Gastroesophageal sphincter (tissue), 4 donors: ENCODE measurements around the gene SLX9. TPM values are rescaled to one million over a fixed set of nuclear protein-coding genes. Genes with fewer than 3 reads are reported as not detected.

ENCODE experiments used
- ATAC-seq: fragments of 150-250 bp; one replicate; pipeline ENCODE4 v1.9.1; 2016; ENCODE audit warnings: mild to moderate bottlenecking, moderate library complexity
- H3K27ac ChIP-seq, 4 donors: fragments of 200-600 bp; sonication (generic) in 3 of 4; 1 replicate in 3 of 4; 2 replicates in 1 of 4; pipeline ENCODE4 v1.5.1; 2016 to 2019
- H3K27me3 ChIP-seq: fragments of 200-600 bp; sonication (generic); one replicate; pipeline ENCODE4 v1.5.1; 2019
- H3K36me3 ChIP-seq, 2 donors: fragments of 200-600 bp; sonication (generic); one replicate each; pipeline ENCODE4 v1.5.1; 2019; ENCODE audit warnings: control low read depth in 1 of 2
- H3K4me1 ChIP-seq, 3 donors: fragments of 200-600 bp; sonication (generic); 1 replicate in 2 of 3; 2 replicates in 1 of 3; pipeline ENCODE4 v1.5.1; 2016 to 2019; ENCODE audit warnings: control low read depth in 2 of 3
- H3K4me3 ChIP-seq, 2 donors: fragments of 200-600 bp; sonication (generic); one replicate each; pipeline ENCODE4 v1.5.1; 2019; ENCODE audit warnings: mild to moderate bottlenecking in 1 of 2, moderate library complexity in 1 of 2
- H3K9me3 ChIP-seq, 3 donors: fragments of 200-600 bp; sonication (generic); one replicate each; pipeline ENCODE4 v1.5.1; 2017 to 2019; ENCODE audit warnings: control low read depth in 2 of 3
- CTCF ChIP-seq, 4 experiments: fragments of 200-600 bp in 2 of 4; fragments of 450-650 bp in 2 of 4; sonication (generic) in 1 of 4; IDR thresholded peaks; one replicate each; pipeline ENCODE4 v1.5.1; 2017 to 2019; ENCODE audit warnings: antibody characterized with exemption in 4 of 4, mild to moderate bottlenecking in 2 of 4, moderate library complexity in 2 of 4
- EP300 ChIP-seq: sonication (generic); formaldehyde crosslinking; IDR thresholded peaks from one replicate; pipeline ENCODE4 v1.6.1; 2017; ENCODE audit warnings: antibody characterized with exemption, mild to moderate bottlenecking
- POLR2A ChIP-seq, 2 donors: fragments of 450-650 bp; IDR thresholded peaks; one replicate each; pipeline ENCODE4 v1.6.1; 2017; ENCODE audit warnings: antibody characterized with exemption in 2 of 2, mild to moderate bottlenecking in 2 of 2, moderate library complexity in 1 of 2
- POLR2AphosphoS5 ChIP-seq: sonication (generic); formaldehyde crosslinking; IDR thresholded peaks from one replicate; pipeline ENCODE4 v1.6.1; 2017; ENCODE audit warnings: antibody characterized with exemption
- WGBS, 2 donors: methylation state at CpG; one replicate each; pipeline ENCODE4 v1.1.5; 2018; ENCODE audit warnings: low coverage in 1 of 2; 5-methylcytosine and 5-hydroxymethylcytosine counted together
- total RNA-seq, 4 donors: library from RNA; depleted of rRNA; stranded (reverse); fragments of >200 nt; gene quantifications; one replicate each; pipeline ENCODE4 v1.1.0, GENCODE V29; 2016

Gene SLX9
- total RNA-seq, 4 donors from 2014 or later, result 15.7 to 53.9 (median 36.4) TPM

GRCh38 chr21:44955798-44956175 lies 16.0 kb downstream of the SLX9 start:
- no peaks in the 10 kb centered on the region for H3K27me3 ChIP-seq
- no peak for TF ChIP-seq POLR2AphosphoS5
- TF ChIP-seq EP300, result no peak
- no peak for TF ChIP-seq CTCF (IDR thresholded peaks at IDR 0.05)
- no peak for TF ChIP-seq POLR2A (IDR thresholded peaks at IDR 0.05)
- H3K4me3 ChIP-seq, result no peak overlapping the region
- H3K27ac ChIP-seq, result peak overlapping the region in 1 of 4 donors; percentile 85
- no peak for ATAC-seq
- peaks cover 7 to 72% (median 39%) of the 10 kb centered on the region in 3 donors for H3K4me1 ChIP-seq
- H3K36me3 ChIP-seq, result peaks cover 0 to 20% of the 10 kb centered on the region in 2 donors
- WGBS, 2 donors, result 100% methylated on average over 1 to 5 of the region's 16 CpGs
- H3K9me3 ChIP-seq, result no peaks in the 10 kb centered on the region

- WGBS, 2 donors, result 94 to 100% methylated on average over 3 to 14 of the region's 35 CpGs
- no peak for ATAC-seq
- Histone ChIP-seq H3K4me3 (no peak overlapping the region), H3K27me3 (no peaks in the 10 kb centered on the region), H3K27ac (peak overlapping the region in 3 of 4 donors; percentile 87 to 93 (median 90)), H3K36me3 (peaks cover 0 to 15% of the 10 kb centered on the region in 2 donors), H3K9me3 (no peaks in the 10 kb centered on the region), H3K4me1 (peaks cover 7 to 79% (median 45%) of the 10 kb centered on the region in 3 donors)
- TF ChIP-seq POLR2A (IDR thresholded peaks at IDR 0.05) (no peak), CTCF (IDR thresholded peaks at IDR 0.05) (no peak), POLR2AphosphoS5 (no peak), EP300 (no peak)
Observed at GRCh38 chr21:44956356-44957046, 16.7 kb downstream of the SLX9 start.

DNA sequence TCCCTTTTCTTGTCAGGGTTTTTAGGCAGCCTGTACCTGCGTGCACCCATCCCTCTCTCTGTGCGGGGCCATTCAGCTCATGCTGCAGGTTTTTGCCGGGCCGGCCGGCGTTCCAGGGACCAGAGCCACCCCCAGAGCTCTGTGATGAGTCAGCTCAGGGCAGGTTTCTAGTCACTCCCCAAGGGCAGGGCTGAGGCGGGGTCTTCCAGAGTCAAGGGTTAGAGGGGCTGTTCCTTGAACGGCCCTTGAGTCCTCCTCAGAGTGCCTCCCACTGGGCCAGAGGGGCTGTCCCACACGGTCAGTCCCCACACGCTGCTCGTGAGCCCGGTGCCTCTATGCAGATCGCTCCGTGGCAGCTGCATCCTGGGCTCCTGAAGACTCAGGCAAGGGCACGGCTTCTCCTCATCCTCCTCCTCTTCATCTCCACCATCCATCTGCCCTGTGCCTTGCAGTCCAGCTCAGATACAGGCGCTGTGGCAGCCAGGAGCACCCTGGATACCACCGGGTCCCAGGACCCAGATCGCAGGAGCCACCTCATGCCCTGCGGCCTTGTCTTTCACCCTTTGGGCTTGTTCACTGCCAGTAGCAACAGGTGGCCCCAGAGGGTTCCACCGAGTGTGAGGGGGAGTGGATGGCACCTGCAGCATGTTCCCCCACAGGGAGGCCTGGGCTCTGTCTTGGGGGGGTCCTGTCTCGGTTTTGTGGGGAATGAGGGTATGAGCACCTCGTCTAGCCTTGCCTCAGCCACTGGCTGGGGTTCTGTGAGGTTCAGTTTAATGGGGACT lies 17.4 kb downstream of the SLX9 start:
- ATAC-seq, result no peak
- Histone ChIP-seq H3K27me3 (no peaks in the 10 kb centered on the region), H3K9me3 (no peaks in the 10 kb centered on the region), H3K4me1 (peaks cover 7 to 79% (median 46%) of the 10 kb centered on the region in 3 donors), H3K36me3 (peaks cover 0 to 13% of the 10 kb centered on the region in 2 donors), H3K27ac (peak overlapping the region; percentile 65 to 93 (median 88)), H3K4me3 (no peak overlapping the region)
- TF ChIP-seq POLR2A (IDR thresholded peaks at IDR 0.05) (no peak), CTCF (IDR thresholded peaks at IDR 0.05) (no peak), POLR2AphosphoS5 (no peak), EP300 (no peak)
- WGBS, 2 donors, result no CpG with 5 or more reads among the region's 22 CpGs

- peak; percentile 1 for ATAC-seq
- no peak for TF ChIP-seq EP300
- no peak for TF ChIP-seq POLR2AphosphoS5
- TF ChIP-seq CTCF (IDR thresholded peaks at IDR 0.05), result no peak
- TF ChIP-seq POLR2A (IDR thresholded peaks at IDR 0.05), result no peak
- WGBS, 2 donors, result 63% methylated on average over 8 of the region's 26 CpGs; no CpG with 5 or more reads in 1 of the 2 donors
- peaks cover 0 to 13% of the 10 kb centered on the region in 2 donors for H3K36me3 ChIP-seq
- H3K27ac ChIP-seq, result peak overlapping the region; percentile 65 to 93 (median 88)
- H3K4me1 ChIP-seq, result peaks cover 7 to 79% (median 41%) of the 10 kb centered on the region in 3 donors
- peak overlapping the region in 1 of 2 donors; percentile 21 for H3K4me3 ChIP-seq
- no peaks in the 10 kb centered on the region for H3K27me3 ChIP-seq
- H3K9me3 ChIP-seq, result no peaks in the 10 kb centered on the region
Observed at GRCh38 chr21:44957901-44958451, 18.1 kb downstream of the SLX9 start.
